HepG2 (cell line): ENCODE results near the gene CENPC. TPM values are rescaled to one million over a fixed set of nuclear protein-coding genes. Genes with fewer than 3 reads are reported as not detected.

Experiments used
- AHDC1 ChIP-seq: sonication (generic); formaldehyde crosslinking; IDR thresholded peaks from 2 replicates; pipeline ENCODE4 v1.5.1; 2020; ENCODE audit warnings: mild to moderate bottlenecking, missing genetic modification reagents, borderline replicate concordance
- CREBL2 ChIP-seq: sonication (generic); formaldehyde crosslinking; IDR thresholded peaks from 2 replicates; pipeline ENCODE4 v1.8.1; 2023; ENCODE audit warnings: missing genetic modification reagents, mild to moderate bottlenecking, borderline replicate concordance
- GATAD1 ChIP-seq: IDR thresholded peaks from 2 replicates; pipeline ENCODE4 v1.6.1; 2016; ENCODE audit warnings: missing genetic modification reagents, missing compliant biosample characterization
- IKZF5 ChIP-seq: IDR thresholded peaks from 2 replicates; pipeline ENCODE4 v1.6.1; 2018; ENCODE audit warnings: missing genetic modification reagents, mild to moderate bottlenecking, missing compliant biosample characterization
- REL ChIP-seq: sonication (generic); formaldehyde crosslinking; conservative IDR thresholded peaks from 2 replicates; pipeline ENCODE4 v1.8.0; 2022; ENCODE audit warnings: mild to moderate bottlenecking, missing genetic modification reagents, moderate library complexity
- STAT5B ChIP-seq: sonication (generic); formaldehyde crosslinking; IDR thresholded peaks from 2 replicates; pipeline ENCODE4 v1.4.0; 2020; ENCODE audit warnings: missing genetic modification reagents
- ZFYVE20 ChIP-seq: sonication (generic); formaldehyde crosslinking; IDR thresholded peaks from 2 replicates; pipeline ENCODE4 v1.8.0; 2023; ENCODE audit warnings: low read depth, mild to moderate bottlenecking, moderate library complexity, missing genetic modification reagents, borderline replicate concordance
- ZIK1 ChIP-seq: sonication (generic); formaldehyde crosslinking; IDR thresholded peaks from 2 replicates; pipeline ENCODE4 v1.5.0; 2020; ENCODE audit warnings: mild to moderate bottlenecking, low read depth, missing genetic modification reagents, borderline replicate concordance
- ZNF256 ChIP-seq: sonication (generic); formaldehyde crosslinking; conservative IDR thresholded peaks from 2 replicates; pipeline ENCODE4 v1.4.0; 2020; ENCODE audit warnings: missing genetic modification reagents
- ZNF574 ChIP-seq: sonication (generic); formaldehyde crosslinking; IDR thresholded peaks from 2 replicates; pipeline ENCODE4 v1.4.0; 2020; ENCODE audit warnings: missing genetic modification reagents
- polyA plus RNA-seq, 8 experiments: library from polyadenylated mRNA; depleted of rRNA in 3 of 8; stranded (reverse) in 7 of 8; unstranded in 1 of 8; fragments of >200 nt; fragmentation: Illumina TruSeq in 4 of 8; extraction: Trizol in 4 of 8; gene quantifications; 2 replicates each; pipeline versions ENCODE4 v1.2.1 to v1.2.3, GENCODE V29; 2011 to 2016; ENCODE audit warnings: low read depth in 4 of 8, missing spikeins in 1 of 8, mixed read lengths in 1 of 8; ENCODE audit not compliant: insufficient read depth in 1 of 8
- total RNA-seq, 5 experiments: library from RNA; depleted of rRNA; stranded (reverse); fragments of >200 nt; fragmentation: Illumina TruSeq; extraction: Trizol; gene quantifications; 2 replicates each; pipeline ENCODE4 v1.2.3, GENCODE V29; 2016; ENCODE audit warnings: low read depth in 1 of 5

Gene CENPC
- total and polyA plus RNA-seq, 2 of the 13 experiments (the other 11 are each of a cell fraction or from before 2014, with no cell fraction given) = 4.7 to 16.4 TPM

- TF ChIP-seq ZIK1 (CRISPR knock-in tag) (no peak), AHDC1 (CRISPR knock-in tag) (no peak), ZNF574 (CRISPR knock-in tag) (no peak), CREBL2 (CRISPR knock-in tag) (no peak), REL (CRISPR knock-in tag) (no peak), ZFYVE20 (no peak), STAT5B (no peak), IKZF5 (CRISPR knock-in tag) (no peak), ZNF256 (no peak), GATAD1 (CRISPR knock-in tag) (no peak)
- TF ChIP-seq, all 625 proteins: peak for 0
Measured at GRCh38 chr4:67555447-67555846, 10.1 kb upstream of the CENPC start (continued).
